WTC11 (cell line): ENCODE measurements around the gene RADIL.

Experiments
- ATF6 ChIP-seq: sonication (generic); formaldehyde crosslinking; IDR thresholded peaks from 2 replicates; pipeline ENCODE4 v1.8.1; 2023; ENCODE audit warnings: mild to moderate bottlenecking, missing genetic modification reagents
- CREB1 ChIP-seq: sonication (generic); formaldehyde crosslinking; IDR thresholded peaks from 2 replicates; pipeline ENCODE4 v1.8.0; 2023; ENCODE audit warnings: mild to moderate bottlenecking, missing genetic modification reagents
- CTCF ChIP-seq: fragments of 200-600 bp; IDR thresholded peaks from 2 replicates; pipeline ENCODE4 v1.8.0; 2022; ENCODE audit warnings: antibody characterized with exemption
- E2F1 ChIP-seq: sonication (generic); formaldehyde crosslinking; IDR thresholded peaks from 2 replicates; pipeline ENCODE4 v1.8.0; 2022; ENCODE audit warnings: mild to moderate bottlenecking, missing genetic modification reagents
- FOXJ3 ChIP-seq: sonication (generic); formaldehyde crosslinking; IDR thresholded peaks from 2 replicates; pipeline ENCODE4 v1.9.0; 2021; ENCODE audit warnings: missing genetic modification reagents, mild to moderate bottlenecking, borderline replicate concordance
- FOXP4 ChIP-seq: sonication (generic); formaldehyde crosslinking; IDR thresholded peaks from 2 replicates; pipeline ENCODE4 v1.8.0; 2022; ENCODE audit warnings: mild to moderate bottlenecking, missing genetic modification reagents
- MLX ChIP-seq: sonication (generic); formaldehyde crosslinking; IDR thresholded peaks from 2 replicates; pipeline ENCODE4 v1.8.1; 2023; ENCODE audit warnings: mild to moderate bottlenecking, missing genetic modification reagents, moderate library complexity
- MYBL2 ChIP-seq: sonication (generic); formaldehyde crosslinking; IDR thresholded peaks from 2 replicates; pipeline ENCODE4 v1.8.1; 2023; ENCODE audit warnings: mild to moderate bottlenecking, moderate library complexity, missing genetic modification reagents
- NR2C2 ChIP-seq: sonication (generic); formaldehyde crosslinking; IDR thresholded peaks from 2 replicates; pipeline ENCODE4 v1.8.0; 2022; ENCODE audit warnings: mild to moderate bottlenecking, missing genetic modification reagents
- RORB ChIP-seq: fragments of 250-450 bp; sonication (Bioruptor Pico); IDR thresholded peaks from 2 replicates; pipeline ENCODE4 v1.9.0; 2021; ENCODE audit warnings: mild to moderate bottlenecking
- SP1 ChIP-seq: sonication (generic); formaldehyde crosslinking; conservative IDR thresholded peaks from 2 replicates; pipeline ENCODE4 v1.8.1; 2022; ENCODE audit warnings: missing genetic modification reagents
- TEAD4 ChIP-seq: sonication (generic); formaldehyde crosslinking; IDR thresholded peaks from 2 replicates; pipeline ENCODE4 v1.8.0; 2022; ENCODE audit warnings: mild to moderate bottlenecking, missing genetic modification reagents
- USF1 ChIP-seq: sonication (generic); formaldehyde crosslinking; IDR thresholded peaks from 2 replicates; pipeline ENCODE4 v1.8.0; 2022; ENCODE audit warnings: mild to moderate bottlenecking, missing genetic modification reagents
- ZNF532 ChIP-seq: fragments of 250-450 bp; sonication (Bioruptor Pico); IDR thresholded peaks from 2 replicates; pipeline ENCODE4 v1.9.0; 2021; ENCODE audit warnings: mild to moderate bottlenecking, borderline replicate concordance

- TF ChIP-seq CTCF (no peak), RORB (CRISPR knock-in tag) (no peak), NR2C2 (CRISPR knock-in tag) (no peak), USF1 (CRISPR knock-in tag) (no peak), MYBL2 (no peak), CREB1 (no peak), TEAD4 (CRISPR knock-in tag) (no peak), ATF6 (no peak), ZNF532 (no peak), MLX (CRISPR knock-in tag) (no peak), SP1 (CRISPR knock-in tag) (no peak), E2F1 (CRISPR knock-in tag) (no peak), FOXP4 (CRISPR knock-in tag) (no peak), FOXJ3 (no peak)
These were observed 82.3 kb downstream of the RADIL start for GRCh38 chr7:4800926-4801838.
